Measurements from ENCODE around the gene F3.

Gene F3

GRCh38 chr1:94560333-94560732, 18.8 kb upstream of the F3 start:
- H3K4me3 ChIP-seq (ENCODE audit: low read depth, low read length): no peak overlapping the region
- DNase-seq (ENCODE audit: low read depth): no peak
- no peak for TF ChIP-seq CTCF (IDR thresholded peaks at IDR 0.05; ENCODE audit: low read depth, low read length, missing control alignments)

GRCh38 chr1:94559921-94560320, 18.4 kb upstream of the F3 start:
- DNase-seq (ENCODE audit: low read depth): no peak
- TF ChIP-seq CTCF (IDR thresholded peaks at IDR 0.05; ENCODE audit: low read depth, low read length, missing control alignments): no peak
- H3K4me3 ChIP-seq (ENCODE audit: low read depth, low read length): no peak overlapping the region

- no peak for TF ChIP-seq CTCF (IDR thresholded peaks at IDR 0.05; ENCODE audit: low read depth, low read length, missing control alignments)
- no peak for DNase-seq (ENCODE audit: low read depth)
- no peak overlapping the region for H3K4me3 ChIP-seq (ENCODE audit: low read depth, low read length)
Observed at GRCh38 chr1:94555091-94555490, 13.5 kb upstream of the F3 start.

- TF ChIP-seq CTCF (IDR thresholded peaks at IDR 0.05; ENCODE audit: low read depth, low read length, missing control alignments): no peak
- no peak overlapping the region for H3K4me3 ChIP-seq (ENCODE audit: low read depth, low read length)
- no peak for DNase-seq (ENCODE audit: low read depth)
Observed at GRCh38 chr1:94554580-94554979, 13.0 kb upstream of the F3 start.

GRCh38 chr1:94553931-94554330, 12.4 kb upstream of the F3 start:
- no peak overlapping the region for H3K4me3 ChIP-seq (ENCODE audit: low read depth, low read length)
- DNase-seq (ENCODE audit: low read depth): no peak
- TF ChIP-seq CTCF (IDR thresholded peaks at IDR 0.05; ENCODE audit: low read depth, low read length, missing control alignments): no peak

GRCh38 chr1:94553323-94553730, 11.8 kb upstream of the F3 start:
- no peak for DNase-seq (ENCODE audit: low read depth)
- no peak for TF ChIP-seq CTCF (IDR thresholded peaks at IDR 0.05; ENCODE audit: low read depth, low read length, missing control alignments)
- H3K4me3 ChIP-seq (ENCODE audit: low read depth, low read length): no peak overlapping the region

- TF ChIP-seq CTCF (IDR thresholded peaks at IDR 0.05; ENCODE audit: low read depth, low read length, missing control alignments): no peak
- H3K4me3 ChIP-seq (ENCODE audit: low read depth, low read length): no peak overlapping the region
- no peak for DNase-seq (ENCODE audit: low read depth)
Observed at GRCh38 chr1:94552071-94552586, 10.6 kb upstream of the F3 start.

Measured in GM12864 (cell line).